A549 (cell line): ENCODE measurements around the gene HOXD8.

Experiments
- GATA3 ChIP-seq: IDR thresholded peaks from 2 replicates; pipeline ENCODE4 v1.6.1; 2012; ENCODE audit warnings: borderline replicate concordance
- MAX ChIP-seq: IDR thresholded peaks from 2 replicates; pipeline ENCODE4 v1.6.1; 2012
- POLR2A ChIP-seq: IDR thresholded peaks from 2 replicates; pipeline ENCODE4 v1.6.1; 2012; ENCODE audit warnings: mild to moderate bottlenecking, low read length
- RCOR1 ChIP-seq: fragments of 150-350 bp; IDR thresholded peaks from 2 replicates; pipeline ENCODE4 v1.6.1; 2014; ENCODE audit warnings: antibody characterized with exemption, low read length, low read depth
- TF ChIP-seq, protein P1 (sequence below): fragments of >200 bp; sonication (Bioruptor Twin); formaldehyde crosslinking; IDR thresholded peaks from 3 replicates; pipeline ENCODE4 v1.5.1; 2016

DNA sequence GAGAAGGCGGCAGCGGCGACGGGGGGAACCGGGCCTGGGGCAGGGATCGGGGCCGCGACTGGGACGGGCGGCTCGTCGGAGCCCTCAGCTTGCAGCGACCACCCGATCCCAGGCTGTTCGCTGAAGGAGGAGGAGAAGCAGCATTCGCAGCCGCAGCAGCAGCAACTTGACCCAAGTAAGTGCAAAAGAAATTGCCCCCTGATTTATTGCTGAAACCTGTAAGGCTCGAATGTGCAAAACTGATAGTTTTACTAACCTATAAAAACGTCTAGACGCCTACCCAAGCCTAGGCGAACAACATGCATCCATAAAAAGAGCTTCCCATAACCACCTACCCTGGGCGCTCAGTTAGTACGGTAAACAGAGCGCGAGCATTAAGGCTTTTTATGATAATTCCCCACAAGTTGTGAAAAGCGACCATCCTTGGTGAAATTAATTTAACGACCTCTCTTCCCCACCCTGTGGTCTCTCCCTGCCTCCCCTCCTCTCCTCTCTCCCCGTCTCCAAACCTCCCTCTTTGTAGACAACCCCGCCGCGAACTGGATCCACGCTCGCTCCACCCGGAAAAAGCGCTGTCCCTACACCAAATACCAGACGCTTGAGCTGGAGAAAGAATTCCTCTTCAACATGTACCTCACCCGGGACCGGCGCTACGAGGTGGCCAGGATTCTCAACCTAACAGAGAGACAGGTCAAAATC is 5.9 kb upstream of the HOXD8 start:
- TF ChIP-seq, protein P1, sequence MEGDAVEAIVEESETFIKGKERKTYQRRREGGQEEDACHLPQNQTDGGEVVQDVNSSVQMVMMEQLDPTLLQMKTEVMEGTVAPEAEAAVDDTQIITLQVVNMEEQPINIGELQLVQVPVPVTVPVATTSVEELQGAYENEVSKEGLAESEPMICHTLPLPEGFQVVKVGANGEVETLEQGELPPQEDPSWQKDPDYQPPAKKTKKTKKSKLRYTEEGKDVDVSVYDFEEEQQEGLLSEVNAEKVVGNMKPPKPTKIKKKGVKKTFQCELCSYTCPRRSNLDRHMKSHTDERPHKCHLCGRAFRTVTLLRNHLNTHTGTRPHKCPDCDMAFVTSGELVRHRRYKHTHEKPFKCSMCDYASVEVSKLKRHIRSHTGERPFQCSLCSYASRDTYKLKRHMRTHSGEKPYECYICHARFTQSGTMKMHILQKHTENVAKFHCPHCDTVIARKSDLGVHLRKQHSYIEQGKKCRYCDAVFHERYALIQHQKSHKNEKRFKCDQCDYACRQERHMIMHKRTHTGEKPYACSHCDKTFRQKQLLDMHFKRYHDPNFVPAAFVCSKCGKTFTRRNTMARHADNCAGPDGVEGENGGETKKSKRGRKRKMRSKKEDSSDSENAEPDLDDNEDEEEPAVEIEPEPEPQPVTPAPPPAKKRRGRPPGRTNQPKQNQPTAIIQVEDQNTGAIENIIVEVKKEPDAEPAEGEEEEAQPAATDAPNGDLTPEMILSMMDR = no peak
- TF ChIP-seq POLR2A (no peak), GATA3 (no peak), RCOR1 (no peak), MAX (no peak)
